Activated naive CD4-positive, alpha-beta T cell treated with anti-CD3 and anti-CD28 coated beads, Interleukin-2, amount 10 ng/mL, durations not matched to agents 5 hours and 36 hours (primary cell): ENCODE results near the gene GTF3C1. TPM values are rescaled to one million over a fixed set of nuclear protein-coding genes. Genes with fewer than 3 reads are reported as not detected.

Experiments
- total RNA-seq, 2 experiments: library from RNA; stranded (reverse); gene quantifications; one replicate each; pipeline ENCODE4 v1.2.3, GENCODE V29; 2021

GTF3C1 gene, protein sequence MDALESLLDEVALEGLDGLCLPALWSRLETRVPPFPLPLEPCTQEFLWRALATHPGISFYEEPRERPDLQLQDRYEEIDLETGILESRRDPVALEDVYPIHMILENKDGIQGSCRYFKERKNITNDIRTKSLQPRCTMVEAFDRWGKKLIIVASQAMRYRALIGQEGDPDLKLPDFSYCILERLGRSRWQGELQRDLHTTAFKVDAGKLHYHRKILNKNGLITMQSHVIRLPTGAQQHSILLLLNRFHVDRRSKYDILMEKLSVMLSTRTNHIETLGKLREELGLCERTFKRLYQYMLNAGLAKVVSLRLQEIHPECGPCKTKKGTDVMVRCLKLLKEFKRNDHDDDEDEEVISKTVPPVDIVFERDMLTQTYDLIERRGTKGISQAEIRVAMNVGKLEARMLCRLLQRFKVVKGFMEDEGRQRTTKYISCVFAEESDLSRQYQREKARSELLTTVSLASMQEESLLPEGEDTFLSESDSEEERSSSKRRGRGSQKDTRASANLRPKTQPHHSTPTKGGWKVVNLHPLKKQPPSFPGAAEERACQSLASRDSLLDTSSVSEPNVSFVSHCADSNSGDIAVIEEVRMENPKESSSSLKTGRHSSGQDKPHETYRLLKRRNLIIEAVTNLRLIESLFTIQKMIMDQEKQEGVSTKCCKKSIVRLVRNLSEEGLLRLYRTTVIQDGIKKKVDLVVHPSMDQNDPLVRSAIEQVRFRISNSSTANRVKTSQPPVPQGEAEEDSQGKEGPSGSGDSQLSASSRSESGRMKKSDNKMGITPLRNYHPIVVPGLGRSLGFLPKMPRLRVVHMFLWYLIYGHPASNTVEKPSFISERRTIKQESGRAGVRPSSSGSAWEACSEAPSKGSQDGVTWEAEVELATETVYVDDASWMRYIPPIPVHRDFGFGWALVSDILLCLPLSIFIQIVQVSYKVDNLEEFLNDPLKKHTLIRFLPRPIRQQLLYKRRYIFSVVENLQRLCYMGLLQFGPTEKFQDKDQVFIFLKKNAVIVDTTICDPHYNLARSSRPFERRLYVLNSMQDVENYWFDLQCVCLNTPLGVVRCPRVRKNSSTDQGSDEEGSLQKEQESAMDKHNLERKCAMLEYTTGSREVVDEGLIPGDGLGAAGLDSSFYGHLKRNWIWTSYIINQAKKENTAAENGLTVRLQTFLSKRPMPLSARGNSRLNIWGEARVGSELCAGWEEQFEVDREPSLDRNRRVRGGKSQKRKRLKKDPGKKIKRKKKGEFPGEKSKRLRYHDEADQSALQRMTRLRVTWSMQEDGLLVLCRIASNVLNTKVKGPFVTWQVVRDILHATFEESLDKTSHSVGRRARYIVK (N-terminal part only)
- 10 to 100 TPM; 46.7 to 48.7 TPM for total RNA-seq

DNA sequence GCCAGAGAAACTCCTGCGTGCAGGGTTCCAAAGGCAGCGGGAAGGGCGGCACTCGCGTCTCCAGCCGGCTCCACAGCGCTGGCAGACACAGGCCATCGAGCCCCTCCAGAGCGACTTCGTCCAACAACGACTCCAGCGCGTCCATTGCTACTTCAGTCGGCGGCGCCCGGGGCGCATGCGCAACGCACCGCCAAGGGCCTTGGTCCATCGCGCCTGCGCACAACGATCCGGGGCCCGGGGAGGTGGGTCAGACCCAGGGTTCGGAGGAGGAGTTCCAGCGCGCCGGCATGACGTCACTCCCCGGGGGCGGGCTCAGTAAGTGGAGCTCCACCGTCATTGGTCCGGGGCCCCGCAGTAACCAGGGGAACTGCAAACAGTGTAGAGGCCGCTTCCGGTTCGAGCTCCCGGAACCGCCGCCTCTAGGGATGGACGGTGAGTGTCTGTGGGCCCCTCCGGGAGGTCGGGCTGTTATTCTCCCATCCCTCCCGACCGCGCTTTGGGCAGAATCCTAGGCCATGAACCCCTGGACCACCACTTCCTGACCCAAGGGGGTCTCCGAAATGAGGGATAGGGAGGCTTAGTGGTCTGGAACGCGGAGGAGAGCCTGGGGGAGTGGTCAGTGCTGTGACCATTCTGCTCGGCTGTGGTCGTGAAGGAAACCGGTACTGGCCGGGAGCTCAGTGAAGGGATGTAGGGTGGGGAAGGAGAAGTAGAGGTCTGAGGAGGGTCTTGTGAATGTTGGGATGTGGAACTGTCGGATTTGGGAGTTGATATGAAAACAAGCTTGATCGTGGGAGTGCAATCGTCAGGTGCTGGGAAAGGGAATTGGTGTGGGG lies at the start of gene GTF3C1, which contains the start of gene KATNIP:
GTF3C1 (minus strand) TSS at position 168 of the 836 bp plus-strand sequence; CDS start at position 145, 23 bp downstream.
KATNIP (plus strand) TSS at position 399 of the 836 bp plus-strand sequence; CDS start at position 426, 27 bp downstream.

Other genes starting within 250 kb of the GTF3C1 start
- 100 to 1,000 TPM; 332 to 337 TPM for gene IL4R, start 235.9 kb downstream of the GTF3C1 start, total RNA-seq
- 10 to 100 TPM; 44.7 to 46.4 TPM for gene IL21R, start 147.7 kb downstream of the GTF3C1 start, total RNA-seq
- gene KATNIP, start 231 bp upstream of the GTF3C1 start, total RNA-seq = 10 to 100 TPM; 13.9 to 17.0 TPM